Activated T-helper 17 cell treated with anti-CD3 and anti-CD28 coated beads, Interleukin-2, amount 50 U/mL, for 72 hours (primary cell): ENCODE results near the gene COL19A1. TPM values are rescaled to one million over a fixed set of nuclear protein-coding genes. Genes with fewer than 3 reads are reported as not detected.

Source experiments
- ATAC-seq: fragments of 150-1000 bp; cut with Tn5 transposase; replicated peaks from 2 replicates; pipeline ENCODE4 v1.10.0; 2021; ENCODE audit warnings: mild to moderate bottlenecking, moderate library complexity
- H3K27ac Mint-ChIP-seq: one replicate; pipeline ENCODE4 v1.8.0; 2022; ENCODE audit warnings: mixed read lengths
- H3K27me3 Mint-ChIP-seq: one replicate; pipeline ENCODE4 v1.8.0; 2022; ENCODE audit warnings: mixed read lengths
- H3K36me3 Mint-ChIP-seq: one replicate; pipeline ENCODE4 v1.8.0; 2022; ENCODE audit warnings: low read depth, mild to moderate bottlenecking, mixed read lengths
- H3K4me1 Mint-ChIP-seq: one replicate; pipeline ENCODE4 v1.8.0; 2022; ENCODE audit warnings: mixed read lengths
- H3K4me3 Mint-ChIP-seq: one replicate; pipeline ENCODE4 v1.8.0; 2022; ENCODE audit warnings: mild to moderate bottlenecking, mixed read lengths
- H3K9me3 Mint-ChIP-seq: one replicate; pipeline ENCODE4 v1.8.0; 2022; ENCODE audit warnings: mixed read lengths
- total RNA-seq, 2 donors: library from RNA; stranded (reverse); gene quantifications; one replicate each; pipeline ENCODE4 v1.2.3, GENCODE V29; 2022

The COL19A1 gene
- total RNA-seq, 2 donors from 2014 or later: 0.48 to 1.3 TPM

DNA sequence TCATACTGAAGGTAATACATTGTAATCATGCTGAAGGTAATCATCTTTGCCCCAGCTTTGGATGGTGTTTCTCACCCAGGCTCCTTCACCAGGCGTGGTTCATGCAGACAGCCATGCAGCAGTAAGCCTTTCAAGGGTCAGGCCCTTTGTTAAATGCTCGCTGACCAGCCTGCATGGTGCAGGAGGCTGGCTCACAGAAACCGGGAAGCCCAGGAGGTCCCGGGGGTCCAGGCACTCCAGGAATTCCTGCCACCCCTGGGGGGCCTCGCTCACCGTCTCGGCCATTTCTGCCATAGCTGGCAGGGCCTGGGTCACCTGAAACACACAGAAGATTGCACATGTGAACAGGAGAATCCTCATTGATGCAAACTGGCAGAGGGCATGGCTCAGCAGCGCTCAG lies 350.4 kb downstream of the COL19A1 start:
- no peak for ATAC-seq
- Mint-ChIP-seq H3K36me3 (no peaks in the 10 kb centered on the region), H3K27me3 (peaks cover 22% of the 10 kb centered on the region), H3K27ac (no peak overlapping the region), H3K4me1 (no peaks in the 10 kb centered on the region), H3K4me3 (no peak overlapping the region), H3K9me3 (no peaks in the 10 kb centered on the region)

DNA sequence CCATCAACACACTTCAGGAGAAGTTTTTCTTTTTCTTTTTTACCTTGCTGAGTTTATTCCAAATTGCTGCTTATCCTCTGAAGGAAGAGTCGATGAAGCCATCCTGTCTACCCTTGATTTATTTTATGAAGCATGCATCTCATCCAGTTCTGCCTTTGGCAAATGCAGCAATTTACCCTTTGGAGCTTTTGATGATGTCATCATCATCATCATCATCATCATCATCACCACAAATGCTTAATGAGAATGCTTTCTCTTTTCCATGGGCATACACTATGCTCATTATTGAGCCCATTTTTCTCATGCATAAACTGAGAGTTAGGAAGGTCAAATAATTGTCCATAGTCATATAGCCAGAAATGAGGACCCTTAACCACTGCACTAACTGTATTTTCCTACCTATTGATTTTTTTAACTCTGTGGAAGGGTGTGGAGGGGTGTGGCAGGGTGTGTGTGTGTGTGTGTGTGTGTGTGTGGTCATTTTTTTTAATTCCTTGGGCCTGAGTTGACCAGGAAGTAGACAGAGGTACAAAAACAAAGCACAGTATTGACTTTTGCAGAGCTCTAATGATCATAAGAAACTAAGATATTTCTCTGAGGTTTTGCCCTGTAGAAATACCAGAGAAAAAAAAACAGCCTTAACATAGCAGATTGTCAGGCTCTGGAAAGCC lies 353.7 kb downstream of the COL19A1 start:
- Mint-ChIP-seq H3K4me1 (no peaks in the 10 kb centered on the region), H3K36me3 (no peaks in the 10 kb centered on the region), H3K4me3 (no peak overlapping the region), H3K27me3 (peaks cover 19% of the 10 kb centered on the region), H3K9me3 (no peaks in the 10 kb centered on the region), H3K27ac (no peak overlapping the region)
- no peak for ATAC-seq

DNA sequence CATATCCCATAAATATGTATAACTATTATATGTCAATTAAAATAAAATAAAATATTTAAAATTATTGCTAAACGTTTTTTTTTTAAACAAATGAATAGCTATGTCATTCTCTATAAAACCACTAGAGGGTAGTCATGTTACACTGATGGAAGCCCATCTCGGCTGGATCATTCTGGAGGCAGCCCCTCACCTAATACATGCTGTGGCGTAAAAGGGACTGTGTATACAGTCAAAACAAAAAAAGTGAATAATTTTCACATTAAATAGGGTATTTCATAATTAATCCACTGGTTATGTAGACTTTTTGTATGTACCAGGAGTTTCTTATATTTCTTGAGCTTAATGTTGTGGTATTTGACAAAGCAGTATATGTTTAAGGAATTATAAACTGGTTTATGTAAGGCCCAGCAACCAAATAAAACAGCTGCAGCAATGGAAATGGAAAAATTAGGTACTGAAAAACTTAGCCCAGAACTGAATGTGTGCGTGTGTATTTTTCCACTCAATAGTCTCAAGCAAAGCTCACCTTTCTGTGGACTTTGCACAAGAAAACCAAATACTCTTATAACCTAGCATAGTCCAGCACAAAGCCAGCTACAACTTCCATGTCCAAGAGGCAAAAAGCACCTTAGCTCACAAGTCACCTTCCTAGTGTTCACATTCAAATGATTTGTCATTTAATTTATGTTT lies 354.8 kb downstream of the COL19A1 start:
- ATAC-seq: no peak
- peaks cover 18% of the 10 kb centered on the region for H3K27me3 Mint-ChIP-seq
- no peaks in the 10 kb centered on the region for H3K4me1 Mint-ChIP-seq
- no peaks in the 10 kb centered on the region for H3K9me3 Mint-ChIP-seq
- H3K4me3 Mint-ChIP-seq: no peak overlapping the region
- H3K36me3 Mint-ChIP-seq: no peaks in the 10 kb centered on the region
- H3K27ac Mint-ChIP-seq: no peak overlapping the region

DNA sequence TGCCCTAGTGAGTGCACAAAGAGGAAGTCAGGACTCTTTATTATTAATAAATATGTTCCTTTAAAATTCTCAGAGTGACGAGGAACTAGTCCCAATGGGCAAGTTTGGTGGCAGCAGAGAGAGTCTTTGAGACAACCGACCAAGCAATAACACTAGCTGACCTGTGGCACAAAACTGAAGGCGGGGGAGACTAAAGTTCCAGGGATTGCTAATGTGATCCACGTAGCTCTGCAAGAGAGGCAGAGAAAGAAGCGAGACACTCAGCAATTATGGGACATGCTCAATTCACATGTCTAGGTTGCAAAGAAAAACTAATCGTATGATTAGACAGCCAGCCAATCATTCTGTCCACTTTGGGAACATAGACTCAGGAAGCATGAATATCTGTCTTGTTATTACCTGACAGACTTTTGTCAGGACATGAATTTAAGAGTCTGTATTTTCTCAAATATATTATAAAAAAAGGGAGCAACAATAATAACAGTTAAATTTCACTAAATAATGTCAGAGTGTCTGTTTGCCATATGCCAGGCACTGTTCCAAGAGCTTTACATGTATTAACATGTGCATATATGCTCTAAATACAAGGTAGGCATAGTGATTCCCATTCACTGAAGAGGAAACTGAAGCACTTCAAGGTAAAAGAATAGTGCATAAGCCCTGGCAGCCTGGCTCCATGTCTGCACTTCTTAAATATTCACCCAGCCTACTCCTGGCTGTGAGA lies 355.5 kb downstream of the COL19A1 start:
- ATAC-seq: no peak
- no peaks in the 10 kb centered on the region for H3K9me3 Mint-ChIP-seq
- no peak overlapping the region for H3K4me3 Mint-ChIP-seq
- no peak overlapping the region for H3K27ac Mint-ChIP-seq
- no peaks in the 10 kb centered on the region for H3K36me3 Mint-ChIP-seq
- H3K4me1 Mint-ChIP-seq: no peaks in the 10 kb centered on the region
- peaks cover 14% of the 10 kb centered on the region for H3K27me3 Mint-ChIP-seq

DNA sequence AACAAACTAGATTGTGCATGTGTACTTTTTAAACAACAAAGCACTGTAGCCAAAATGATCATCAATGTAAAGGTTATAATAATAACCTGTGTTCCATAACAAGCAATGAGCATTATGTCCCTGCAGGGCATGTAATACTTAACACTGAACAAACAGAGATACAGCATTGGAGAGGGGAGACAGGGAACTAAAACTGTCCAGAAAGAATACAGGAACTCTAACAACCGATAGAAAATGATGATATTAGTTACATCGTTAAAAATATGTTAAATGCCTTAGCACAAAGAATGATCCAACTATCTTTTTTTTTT lies 356.0 kb downstream of the COL19A1 start:
- no peak for ATAC-seq
- Mint-ChIP-seq H3K27ac (no peak overlapping the region), H3K4me3 (no peak overlapping the region), H3K27me3 (peaks cover 12% of the 10 kb centered on the region), H3K9me3 (no peaks in the 10 kb centered on the region), H3K4me1 (no peaks in the 10 kb centered on the region), H3K36me3 (no peaks in the 10 kb centered on the region)

DNA sequence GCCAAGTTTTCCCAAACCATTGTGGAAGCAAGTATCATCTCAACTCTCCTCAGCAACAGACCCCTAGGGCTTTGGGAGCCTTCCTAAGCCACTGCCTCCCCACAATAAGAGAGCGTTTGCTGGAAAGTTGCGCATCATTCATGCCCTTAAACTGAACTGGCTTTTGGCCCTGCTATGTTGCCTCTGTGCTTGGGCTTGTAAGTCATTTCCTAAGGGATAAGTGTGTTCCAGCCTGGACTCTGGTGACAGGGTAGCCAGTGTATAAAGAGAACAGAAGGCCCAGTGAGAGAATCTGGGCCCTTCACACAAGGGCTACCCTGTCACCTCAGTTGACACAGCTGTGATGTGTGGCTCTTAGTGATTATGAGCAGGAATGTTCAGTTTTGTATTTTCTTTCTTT lies 358.7 kb downstream of the COL19A1 start:
- Mint-ChIP-seq H3K9me3 (no peaks in the 10 kb centered on the region), H3K27ac (no peak overlapping the region), H3K4me3 (no peak overlapping the region), H3K36me3 (no peaks in the 10 kb centered on the region), H3K4me1 (no peaks in the 10 kb centered on the region), H3K27me3 (peaks cover 4% of the 10 kb centered on the region)
- ATAC-seq: no peak

DNA sequence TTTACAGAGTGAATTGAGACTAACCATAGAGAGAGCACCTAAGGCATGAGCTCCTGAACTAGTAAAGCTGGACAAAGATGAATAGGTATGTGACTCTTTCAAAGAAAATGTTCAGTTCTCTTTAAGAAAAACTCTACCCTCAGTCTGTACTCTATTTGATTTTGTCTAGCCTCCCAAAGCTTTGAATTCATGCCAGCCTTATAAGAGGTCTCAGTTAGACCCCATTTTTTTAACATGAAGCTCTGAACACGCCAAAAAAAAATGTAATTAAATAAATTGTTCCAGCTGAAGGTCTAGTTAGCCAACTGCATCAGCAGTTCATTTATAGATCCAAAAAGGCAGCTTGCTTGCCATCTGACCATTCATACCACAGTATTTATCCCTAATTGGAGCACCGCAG lies 365.0 kb downstream of the COL19A1 start:
- no peaks in the 10 kb centered on the region for H3K9me3 Mint-ChIP-seq

DNA sequence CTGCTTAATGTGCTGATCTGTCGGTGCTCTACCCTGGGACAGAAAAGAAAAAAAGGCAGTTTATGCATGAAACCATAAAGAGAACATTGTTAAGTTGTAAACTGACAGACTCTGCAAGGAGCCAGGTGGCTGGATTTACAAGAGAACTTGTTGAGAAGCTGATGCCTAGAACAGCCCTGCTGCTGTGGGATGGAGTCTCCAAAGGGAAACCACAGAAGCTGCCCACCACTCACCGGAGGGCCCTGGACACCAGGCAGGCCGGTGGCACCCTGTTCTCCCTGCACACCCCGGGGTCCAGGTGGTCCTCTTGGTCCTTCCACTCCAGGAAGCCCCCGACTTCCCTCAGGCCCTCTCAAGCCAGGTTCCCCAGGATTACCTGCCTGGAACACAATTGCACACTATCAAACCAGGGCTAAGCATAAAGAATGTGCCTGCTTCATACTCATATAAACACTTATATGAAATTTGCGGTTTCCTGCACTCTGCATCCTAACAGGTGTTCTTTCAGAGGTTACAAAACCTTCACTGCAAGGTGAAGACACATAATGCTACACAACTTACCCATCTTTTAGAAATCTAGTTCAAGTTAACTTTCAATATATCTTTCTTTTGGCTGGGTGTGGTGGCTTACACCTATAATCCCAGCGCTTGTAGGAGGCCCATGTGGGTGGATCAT lies 368.3 kb downstream of the COL19A1 start:
- H3K36me3 Mint-ChIP-seq: no peaks in the 10 kb centered on the region
- H3K9me3 Mint-ChIP-seq: no peaks in the 10 kb centered on the region
- no peak overlapping the region for H3K27ac Mint-ChIP-seq
- ATAC-seq: no peak
- peaks cover 15% of the 10 kb centered on the region for H3K27me3 Mint-ChIP-seq
- no peak overlapping the region for H3K4me3 Mint-ChIP-seq
- H3K4me1 Mint-ChIP-seq: no peaks in the 10 kb centered on the region

More for the DNA sequence above, 365.0 kb downstream of the COL19A1 start:
- no peak overlapping the region for H3K27ac Mint-ChIP-seq
- no peak for ATAC-seq
- no peaks in the 10 kb centered on the region for H3K4me1 Mint-ChIP-seq
- no peaks in the 10 kb centered on the region for H3K36me3 Mint-ChIP-seq
- H3K27me3 Mint-ChIP-seq: no peaks in the 10 kb centered on the region
- no peak overlapping the region for H3K4me3 Mint-ChIP-seq

DNA sequence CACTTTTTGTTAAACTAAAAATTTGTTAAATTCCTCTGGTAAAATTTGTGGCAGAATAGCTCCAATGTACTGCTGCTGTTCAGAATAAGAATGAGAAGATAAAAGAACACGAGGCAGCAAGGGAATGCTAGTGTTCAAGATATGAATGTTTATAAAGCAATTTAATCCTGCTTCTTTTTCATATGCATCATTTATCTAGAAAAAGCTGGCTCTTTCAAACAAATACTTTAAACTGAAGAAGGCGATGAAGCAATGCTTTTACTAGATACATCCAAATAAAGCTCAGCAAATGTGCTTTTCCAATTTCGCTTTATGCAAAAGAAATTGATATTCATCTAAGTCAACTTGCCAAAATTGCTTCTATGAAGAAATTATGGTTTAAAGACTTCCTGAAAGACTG lies 370.0 kb downstream of the COL19A1 start:
- no peak for ATAC-seq
- H3K36me3 Mint-ChIP-seq: no peaks in the 10 kb centered on the region
- H3K27me3 Mint-ChIP-seq: peaks cover 15% of the 10 kb centered on the region
- H3K4me1 Mint-ChIP-seq: no peaks in the 10 kb centered on the region
- no peaks in the 10 kb centered on the region for H3K9me3 Mint-ChIP-seq
- no peak overlapping the region for H3K4me3 Mint-ChIP-seq
- H3K27ac Mint-ChIP-seq: no peak overlapping the region

DNA sequence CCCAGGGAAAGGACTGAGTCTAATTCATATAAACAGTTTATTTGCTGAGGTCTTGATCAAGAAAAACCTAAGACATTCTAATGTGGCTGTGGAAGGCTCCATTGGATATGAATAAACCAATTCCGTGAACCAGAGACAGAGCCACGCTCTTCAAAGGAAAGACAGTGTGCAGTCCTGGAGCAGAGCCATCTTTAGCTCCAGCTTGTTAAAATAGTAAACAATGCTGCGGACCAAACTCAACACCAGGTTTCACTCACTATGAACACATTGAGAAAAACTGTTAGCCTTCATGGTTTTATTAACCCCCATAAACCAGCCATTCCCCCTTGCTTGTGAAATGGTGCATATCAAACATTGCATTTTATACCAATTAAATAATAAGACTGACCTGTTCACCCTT lies 374.7 kb downstream of the COL19A1 start:
- H3K4me1 Mint-ChIP-seq: no peaks in the 10 kb centered on the region
- no peak overlapping the region for H3K4me3 Mint-ChIP-seq
- no peaks in the 10 kb centered on the region for H3K36me3 Mint-ChIP-seq
- no peak for ATAC-seq
- no peak overlapping the region for H3K27ac Mint-ChIP-seq
- peaks cover 18% of the 10 kb centered on the region for H3K27me3 Mint-ChIP-seq
- no peaks in the 10 kb centered on the region for H3K9me3 Mint-ChIP-seq

DNA sequence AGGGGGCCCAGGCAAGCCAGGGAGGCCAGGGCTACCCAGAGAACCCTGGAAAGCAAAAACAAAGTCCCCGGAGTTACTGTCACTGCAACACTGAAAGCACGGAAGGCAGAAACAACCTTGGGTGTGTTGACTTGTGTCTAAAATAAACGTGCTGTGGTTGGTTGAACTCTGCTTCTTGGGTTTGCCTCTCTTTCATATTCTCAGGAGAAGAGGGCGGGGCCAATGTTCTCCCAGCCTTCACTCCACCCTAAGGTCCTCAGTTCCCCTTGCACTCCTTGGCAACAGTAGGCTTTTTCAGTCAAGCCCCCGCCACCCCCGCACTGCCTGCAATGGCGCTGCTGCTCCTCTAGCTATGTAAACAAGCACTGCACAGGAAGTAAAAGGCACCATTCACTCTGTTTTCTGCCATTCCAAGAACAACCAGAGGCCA lies 375.6 kb downstream of the COL19A1 start:
- no peaks in the 10 kb centered on the region for H3K9me3 Mint-ChIP-seq
- no peak overlapping the region for H3K27ac Mint-ChIP-seq
- no peak for ATAC-seq
- H3K4me1 Mint-ChIP-seq: no peaks in the 10 kb centered on the region
- H3K36me3 Mint-ChIP-seq: no peaks in the 10 kb centered on the region
- H3K4me3 Mint-ChIP-seq: no peak overlapping the region
- H3K27me3 Mint-ChIP-seq: peaks cover 15% of the 10 kb centered on the region

DNA sequence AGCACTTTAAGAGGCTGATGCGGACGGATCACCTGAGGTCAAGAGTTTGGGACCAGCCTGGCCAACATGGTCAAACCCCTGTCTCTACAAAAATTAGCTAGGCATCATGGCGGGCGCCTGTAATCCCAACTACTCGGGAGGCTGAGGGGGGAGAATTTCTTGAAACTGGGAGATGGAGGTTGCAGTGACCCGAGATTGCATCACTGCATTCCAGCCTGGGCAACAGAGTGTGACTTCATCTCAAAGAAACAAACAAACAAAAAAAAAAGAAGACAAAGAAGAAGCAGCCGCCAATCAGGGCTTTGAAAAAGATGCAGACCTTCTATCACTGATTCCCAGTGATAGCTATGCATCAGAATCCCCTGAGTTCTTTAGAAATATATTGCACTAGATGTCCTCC lies 379.8 kb downstream of the COL19A1 start:
- no peak for ATAC-seq
- H3K4me3 Mint-ChIP-seq: no peak overlapping the region
- H3K27ac Mint-ChIP-seq: no peak overlapping the region
- H3K27me3 Mint-ChIP-seq: peaks cover 10% of the 10 kb centered on the region
- H3K9me3 Mint-ChIP-seq: no peaks in the 10 kb centered on the region
- H3K36me3 Mint-ChIP-seq: no peaks in the 10 kb centered on the region
- H3K4me1 Mint-ChIP-seq: no peaks in the 10 kb centered on the region

DNA sequence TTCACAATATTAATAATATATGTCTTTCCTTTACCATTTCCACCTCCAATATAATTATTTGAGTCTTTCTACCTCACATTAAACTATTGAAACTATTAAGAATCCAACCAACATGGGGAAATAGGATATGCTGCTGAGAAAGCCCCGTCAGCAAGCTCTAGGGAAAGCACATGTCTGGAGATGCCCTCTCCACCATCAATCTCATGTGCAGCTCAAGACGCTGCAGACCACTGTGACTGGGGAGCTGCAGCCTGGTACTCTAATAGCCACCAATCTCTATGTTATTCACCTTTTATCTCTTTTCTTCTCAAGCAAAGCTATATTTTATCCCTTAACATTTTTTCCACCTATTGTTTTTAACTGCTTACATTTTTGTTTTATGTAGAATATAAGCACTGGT lies 386.2 kb downstream of the COL19A1 start:
- ATAC-seq: no peak
- no peaks in the 10 kb centered on the region for H3K9me3 Mint-ChIP-seq
- no peaks in the 10 kb centered on the region for H3K4me1 Mint-ChIP-seq
- H3K27me3 Mint-ChIP-seq: peaks cover 7% of the 10 kb centered on the region
- no peak overlapping the region for H3K4me3 Mint-ChIP-seq
- H3K36me3 Mint-ChIP-seq: no peaks in the 10 kb centered on the region
- H3K27ac Mint-ChIP-seq: no peak overlapping the region

DNA sequence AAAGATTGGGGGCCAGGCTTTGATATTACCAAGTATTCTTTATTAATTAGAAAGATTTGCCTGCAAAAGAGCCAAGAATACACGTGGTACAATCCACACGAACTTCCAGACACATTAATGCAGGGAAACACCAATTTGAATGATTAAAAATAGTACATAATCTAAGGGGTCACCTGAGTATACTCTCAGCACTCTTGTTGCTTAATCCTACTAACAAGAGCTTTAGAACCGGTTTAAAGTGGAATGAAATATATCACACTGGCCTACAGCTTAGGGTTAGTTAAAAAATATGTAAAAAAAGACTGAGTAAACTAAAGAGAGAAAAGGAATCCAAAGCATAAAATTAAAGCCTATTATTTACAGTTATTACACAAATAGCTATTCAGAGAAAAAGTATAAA lies 387.6 kb downstream of the COL19A1 start:
- Mint-ChIP-seq H3K27me3 (peaks cover under 1% of the 10 kb centered on the region), H3K27ac (no peak overlapping the region), H3K4me3 (no peak overlapping the region), H3K9me3 (no peaks in the 10 kb centered on the region), H3K4me1 (no peaks in the 10 kb centered on the region), H3K36me3 (no peaks in the 10 kb centered on the region)
- ATAC-seq: no peak

DNA sequence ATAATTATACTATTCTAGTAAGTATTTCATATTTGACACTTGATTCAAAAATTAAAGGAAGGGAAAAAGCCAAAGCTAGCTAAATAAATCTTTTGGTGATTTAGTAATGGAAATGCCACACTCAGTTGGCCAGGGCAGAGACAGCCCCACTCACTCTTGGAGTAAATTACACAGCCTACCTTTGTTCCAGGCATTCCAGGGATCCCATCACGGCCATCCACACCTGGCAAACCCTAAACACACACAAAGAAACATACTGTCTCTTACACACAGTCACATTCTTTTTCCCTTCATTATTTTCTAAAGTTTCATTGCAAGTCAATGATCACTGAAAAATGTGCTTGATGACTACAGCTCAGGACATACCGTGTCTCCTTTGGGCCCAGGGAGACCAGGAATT lies 388.4 kb downstream of the COL19A1 start:
- no peak overlapping the region for H3K27ac Mint-ChIP-seq
- H3K4me3 Mint-ChIP-seq: no peak overlapping the region
- peaks cover 5% of the 10 kb centered on the region for H3K27me3 Mint-ChIP-seq
- no peak for ATAC-seq
- no peaks in the 10 kb centered on the region for H3K4me1 Mint-ChIP-seq
- no peaks in the 10 kb centered on the region for H3K9me3 Mint-ChIP-seq
- no peaks in the 10 kb centered on the region for H3K36me3 Mint-ChIP-seq
